ENCODE data around the gene ABCC8.

The ABCC8 gene

DNA sequence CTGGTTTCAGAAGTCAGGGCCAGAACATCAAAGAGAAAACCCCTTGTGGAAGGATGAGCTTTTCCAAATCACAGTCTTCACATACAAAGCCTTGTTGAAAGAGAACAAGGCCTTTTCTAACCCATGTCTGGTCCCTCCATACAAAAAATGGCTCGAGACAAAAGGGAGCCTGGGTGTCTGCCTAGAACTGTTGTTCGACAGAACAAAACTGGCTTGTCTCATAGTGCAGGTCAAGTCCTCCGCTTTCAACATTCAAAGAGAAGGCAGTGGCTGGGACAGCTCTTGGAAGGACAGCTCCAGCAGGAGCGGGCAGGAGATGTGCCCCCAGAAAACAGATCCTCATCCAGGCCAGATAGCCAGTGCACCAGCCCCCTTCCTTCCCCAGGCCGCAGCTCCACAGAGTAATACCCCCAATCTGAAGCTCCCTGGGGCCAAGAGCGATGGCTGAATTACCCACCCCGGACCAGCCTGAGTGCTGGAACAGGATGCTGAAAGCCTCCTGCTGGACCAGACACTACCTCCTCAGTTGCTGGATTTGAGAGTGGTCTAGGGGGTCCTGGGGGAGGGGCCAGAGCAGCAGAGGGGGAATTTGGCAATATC is 40.0 kb upstream of the ABCC8 start:
- H3K9me3 ChIP-seq: no peaks in the 10 kb centered on the region
- H4K20me1 ChIP-seq: no peaks in the 10 kb centered on the region
- no peak overlapping the region for H3K9ac ChIP-seq
- H3K36me3 ChIP-seq: no peaks in the 10 kb centered on the region
- no peak overlapping the region for H3K4me2 ChIP-seq
- no peak for TF ChIP-seq Cebpa-rat (IDR thresholded peaks at IDR 0.05)
- no peaks in the 10 kb centered on the region for H3K27me3 ChIP-seq
- no peak overlapping the region for H3K27ac ChIP-seq
- no peak overlapping the region for H3K4me3 ChIP-seq
- H3K4me1 ChIP-seq: no peaks in the 10 kb centered on the region

DNA sequence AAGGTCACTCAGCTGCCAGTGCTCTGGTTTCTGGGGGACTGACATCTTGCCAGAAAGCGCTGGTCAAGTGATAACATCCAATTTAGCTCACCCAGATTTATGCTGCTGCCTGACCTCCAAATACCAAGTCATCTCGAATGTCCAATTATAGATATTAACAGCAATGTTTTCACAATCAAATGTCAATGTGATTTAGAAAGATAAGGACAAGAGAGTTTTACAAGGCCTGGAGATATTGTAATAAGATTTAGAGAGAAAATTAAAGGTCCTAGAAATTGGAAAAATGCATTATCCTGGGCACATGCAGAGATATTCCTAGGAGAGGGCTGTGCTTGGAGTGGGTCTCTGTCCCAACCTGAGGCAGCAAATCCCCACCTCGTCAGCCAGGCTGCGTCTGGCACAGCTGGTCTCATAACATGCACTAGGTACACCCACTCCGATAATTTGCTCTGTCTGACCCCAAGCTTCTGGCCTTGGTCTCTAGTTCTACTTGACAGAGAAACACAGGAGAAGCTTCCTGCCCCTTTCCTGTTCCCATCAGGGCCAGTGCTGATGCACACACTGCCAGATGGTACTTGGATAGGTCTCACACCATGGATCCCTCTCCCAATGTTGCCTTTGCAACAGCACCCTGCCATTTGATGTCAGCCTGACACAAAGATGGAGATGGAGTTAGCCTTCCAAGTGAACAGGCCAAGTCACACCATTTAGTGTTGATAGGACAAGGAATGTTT is 39.0 kb upstream of the ABCC8 start:
- Histone ChIP-seq H3K4me3 (no peak overlapping the region), H3K27me3 (no peaks in the 10 kb centered on the region), H3K9me3 (no peaks in the 10 kb centered on the region), H3K36me3 (no peaks in the 10 kb centered on the region), H3K4me1 (no peaks in the 10 kb centered on the region), H3K27ac (no peak overlapping the region), H3K4me2 (no peak overlapping the region), H3K9ac (no peak overlapping the region), H4K20me1 (no peaks in the 10 kb centered on the region)
- no peak for TF ChIP-seq Cebpa-rat (IDR thresholded peaks at IDR 0.05)

DNA sequence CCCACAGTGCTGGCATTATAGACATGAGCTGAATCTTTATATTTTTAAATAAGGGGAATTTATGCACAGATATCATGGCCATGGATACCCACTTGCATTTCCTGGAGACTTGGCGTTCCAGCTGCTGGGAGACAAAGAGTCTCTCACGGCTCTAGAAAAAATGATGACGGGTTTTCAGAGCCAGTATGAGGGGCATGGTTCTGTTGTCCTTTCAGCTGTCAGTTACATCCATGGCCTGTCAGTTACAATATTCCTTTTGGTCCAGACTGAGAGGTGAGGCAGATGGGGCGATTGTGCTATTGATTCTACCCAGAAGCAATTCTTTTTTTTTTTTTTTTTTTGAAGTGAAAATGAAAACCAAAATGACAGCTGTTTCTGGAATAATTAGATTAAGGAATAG is 37.8 kb upstream of the ABCC8 start:
- no peaks in the 10 kb centered on the region for H3K4me1 ChIP-seq
- H3K4me2 ChIP-seq: no peak overlapping the region
- no peak overlapping the region for H3K9ac ChIP-seq
- H4K20me1 ChIP-seq: no peaks in the 10 kb centered on the region
- H3K9me3 ChIP-seq: no peaks in the 10 kb centered on the region
- H3K27me3 ChIP-seq: no peaks in the 10 kb centered on the region
- no peak for TF ChIP-seq Cebpa-rat (IDR thresholded peaks at IDR 0.05)
- no peak overlapping the region for H3K4me3 ChIP-seq
- no peaks in the 10 kb centered on the region for H3K36me3 ChIP-seq
- H3K27ac ChIP-seq: no peak overlapping the region

DNA sequence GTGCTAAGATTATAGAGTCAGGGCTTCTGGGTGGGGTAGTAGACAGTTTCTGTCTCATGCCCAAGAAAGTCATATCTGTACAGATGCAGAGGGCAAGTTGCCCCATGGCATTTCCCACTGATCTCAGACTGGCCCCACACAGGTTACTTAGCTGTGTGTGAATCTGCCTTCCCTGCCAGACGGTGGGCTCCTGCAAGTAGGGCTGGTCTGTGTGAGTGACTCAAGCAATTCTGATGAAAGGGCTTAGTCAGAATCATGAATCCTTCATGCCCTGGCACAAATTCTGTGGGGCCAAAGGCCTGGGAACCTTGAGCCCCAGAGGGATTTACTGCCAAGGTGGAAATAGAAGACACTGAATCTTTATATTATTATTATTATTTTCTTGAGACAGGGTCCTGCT is 37.2 kb upstream of the ABCC8 start:
- Histone ChIP-seq H3K27ac (no peak overlapping the region), H3K4me2 (no peak overlapping the region), H3K4me3 (no peak overlapping the region), H3K27me3 (no peaks in the 10 kb centered on the region), H3K4me1 (no peaks in the 10 kb centered on the region), H4K20me1 (no peaks in the 10 kb centered on the region), H3K9ac (no peak overlapping the region), H3K36me3 (no peaks in the 10 kb centered on the region), H3K9me3 (no peaks in the 10 kb centered on the region)
- no peak for TF ChIP-seq Cebpa-rat (IDR thresholded peaks at IDR 0.05)

DNA sequence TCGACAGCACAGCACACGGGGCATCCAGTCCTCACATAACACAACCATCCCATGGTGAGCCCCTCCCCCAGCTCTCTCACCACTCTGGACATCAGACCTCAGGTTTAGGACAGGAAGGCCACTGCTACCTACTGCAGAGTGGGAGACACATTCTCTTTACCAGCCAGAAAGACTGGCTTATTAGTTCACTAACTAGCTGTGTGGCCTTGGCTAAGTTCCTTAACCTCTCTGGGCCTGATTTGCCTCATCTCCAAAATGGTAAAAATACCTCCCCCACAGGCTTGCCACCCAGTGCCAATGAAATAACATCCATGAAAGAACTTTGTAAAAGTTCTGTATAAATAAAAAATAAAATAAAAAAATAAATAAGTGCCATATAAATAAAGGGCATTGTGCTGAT is 35.5 kb upstream of the ABCC8 start:
- no peaks in the 10 kb centered on the region for H3K9me3 ChIP-seq
- no peak overlapping the region for H3K9ac ChIP-seq
- 0 out of 2 replicates have a peak, but pooled peaks cover under 1% of the 10 kb centered on the region for H3K4me1 ChIP-seq
- no peak overlapping the region for H3K4me3 ChIP-seq
- H3K4me2 ChIP-seq: no peak overlapping the region
- H4K20me1 ChIP-seq: no peaks in the 10 kb centered on the region
- H3K27ac ChIP-seq: no peak overlapping the region
- no peaks in the 10 kb centered on the region for H3K27me3 ChIP-seq
- no peak for TF ChIP-seq Cebpa-rat (IDR thresholded peaks at IDR 0.05)
- H3K36me3 ChIP-seq: no peaks in the 10 kb centered on the region

DNA sequence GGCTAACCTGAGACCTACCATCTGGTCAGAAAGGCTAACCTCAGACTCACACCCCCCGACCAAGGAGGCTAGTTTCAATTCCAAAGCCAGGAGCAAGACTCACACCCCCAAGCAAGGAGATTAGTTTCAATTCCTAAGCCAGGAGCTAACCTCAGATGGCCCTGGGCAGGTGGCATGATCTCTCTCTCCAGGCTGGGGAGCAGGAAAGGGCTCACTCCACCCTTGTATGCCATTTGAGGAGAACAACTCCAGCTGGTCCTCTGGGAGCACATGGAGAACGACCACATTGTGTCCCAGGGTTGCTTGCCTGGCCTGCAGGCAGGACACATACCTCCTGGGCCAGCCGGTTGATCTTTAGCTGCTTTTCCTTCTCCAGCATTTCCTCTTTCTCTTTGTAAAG is 34.9 kb upstream of the ABCC8 start:
- no peak overlapping the region for H3K4me3 ChIP-seq
- no peaks in the 10 kb centered on the region for H3K27me3 ChIP-seq
- no peak overlapping the region for H3K9ac ChIP-seq
- TF ChIP-seq Cebpa-rat (IDR thresholded peaks at IDR 0.05): no peak
- no peaks in the 10 kb centered on the region for H3K9me3 ChIP-seq
- H4K20me1 ChIP-seq: no peaks in the 10 kb centered on the region
- H3K4me2 ChIP-seq: no peak overlapping the region
- H3K36me3 ChIP-seq: no peaks in the 10 kb centered on the region
- no peak overlapping the region for H3K27ac ChIP-seq
- peaks cover 6% of the 10 kb centered on the region for H3K4me1 ChIP-seq

DNA sequence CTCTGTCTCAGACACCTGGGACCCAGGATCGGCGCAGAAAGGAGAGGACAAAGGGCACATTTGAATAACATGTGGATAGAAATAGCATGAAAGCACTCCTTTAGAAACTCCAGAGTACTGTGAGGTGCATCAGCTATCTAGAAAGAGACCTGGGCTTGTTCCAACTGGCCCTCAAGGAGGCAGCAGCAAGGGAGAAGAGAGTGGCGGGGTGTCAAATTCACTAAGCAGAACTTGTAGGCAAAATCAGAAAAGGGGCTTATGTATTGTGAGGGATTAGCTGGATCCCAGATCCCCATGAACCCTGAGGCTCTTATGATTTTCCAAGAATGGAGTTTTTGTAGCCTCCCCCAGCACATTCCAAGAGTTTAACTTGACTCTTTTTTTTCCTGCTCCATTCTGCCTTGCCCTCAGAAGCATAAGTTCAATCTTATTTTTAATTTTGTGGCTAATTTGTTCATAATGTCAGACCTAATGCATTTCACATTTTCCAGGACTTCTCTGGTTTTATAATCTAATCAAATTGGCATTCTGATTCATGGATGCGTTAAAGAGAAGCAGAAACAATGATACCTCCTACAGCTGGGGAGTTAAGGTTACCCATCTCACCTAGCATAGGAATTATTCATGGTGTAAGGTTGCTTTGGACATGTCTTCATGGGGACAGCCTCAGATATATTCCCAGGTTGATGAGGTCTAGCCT is 34.0 kb upstream of the ABCC8 start:
- TF ChIP-seq Cebpa-rat (IDR thresholded peaks at IDR 0.05): no peak
- H3K27ac ChIP-seq: no peak overlapping the region
- no peak overlapping the region for H3K4me2 ChIP-seq
- no peak overlapping the region for H3K4me3 ChIP-seq
- H4K20me1 ChIP-seq: no peaks in the 10 kb centered on the region
- no peaks in the 10 kb centered on the region for H3K27me3 ChIP-seq
- H3K9ac ChIP-seq: no peak overlapping the region
- H3K4me1 ChIP-seq: peaks cover 15% of the 10 kb centered on the region
- H3K36me3 ChIP-seq: no peaks in the 10 kb centered on the region
- H3K9me3 ChIP-seq: no peaks in the 10 kb centered on the region

DNA sequence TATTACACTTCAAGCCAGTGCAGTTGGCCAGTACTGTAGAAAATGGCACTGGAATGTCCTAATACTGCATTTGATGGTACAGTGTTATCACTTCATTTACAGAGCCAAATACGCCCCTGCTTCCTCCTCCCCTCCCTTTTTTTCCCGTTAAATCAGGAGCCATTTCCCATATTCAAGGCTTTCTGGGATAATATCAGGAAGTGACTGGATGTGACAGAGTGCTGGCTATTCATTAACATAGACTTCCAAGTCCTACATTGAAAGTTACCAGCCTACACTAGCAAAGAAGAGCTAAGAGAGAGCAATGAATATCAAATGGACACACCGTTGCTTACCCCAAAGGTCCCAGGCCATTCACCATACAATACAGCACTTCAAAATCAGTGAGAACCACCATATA is 32.1 kb upstream of the ABCC8 start:
- H3K9me3 ChIP-seq: no peaks in the 10 kb centered on the region
- H4K20me1 ChIP-seq: no peaks in the 10 kb centered on the region
- no peaks in the 10 kb centered on the region for H3K36me3 ChIP-seq
- H3K27ac ChIP-seq: no peak overlapping the region
- peaks cover 33% of the 10 kb centered on the region for H3K4me1 ChIP-seq
- H3K4me2 ChIP-seq: no peak overlapping the region
- H3K27me3 ChIP-seq: no peaks in the 10 kb centered on the region
- no peak overlapping the region for H3K9ac ChIP-seq
- H3K4me3 ChIP-seq: no peak overlapping the region
- no peak for TF ChIP-seq Cebpa-rat (IDR thresholded peaks at IDR 0.05)

DNA sequence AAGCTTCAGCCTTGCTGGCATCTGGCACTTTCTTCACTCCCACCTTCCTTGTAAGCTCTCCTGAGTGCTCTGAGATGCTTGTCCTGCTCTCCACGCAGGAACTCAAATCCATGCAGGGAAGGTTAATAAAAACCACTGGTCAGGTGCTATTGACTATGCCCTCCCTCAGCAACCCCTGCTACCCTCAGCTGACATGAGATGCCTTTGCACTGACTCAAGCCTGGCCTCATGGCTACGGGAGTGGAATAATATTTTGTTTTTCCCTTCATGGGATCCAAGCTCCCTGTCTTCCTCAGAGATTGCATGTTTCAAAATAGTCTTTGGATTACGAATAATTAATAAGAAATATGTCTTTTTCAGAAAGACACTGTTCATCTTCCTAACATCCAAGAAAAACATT is 31.7 kb upstream of the ABCC8 start:
- no peaks in the 10 kb centered on the region for H3K27me3 ChIP-seq
- peaks cover 38% of the 10 kb centered on the region for H3K4me1 ChIP-seq
- no peak overlapping the region for H3K9ac ChIP-seq
- H3K27ac ChIP-seq: no peak overlapping the region
- no peaks in the 10 kb centered on the region for H3K9me3 ChIP-seq
- H3K4me2 ChIP-seq: no peak overlapping the region
- H3K36me3 ChIP-seq: no peaks in the 10 kb centered on the region
- no peaks in the 10 kb centered on the region for H4K20me1 ChIP-seq
- no peak overlapping the region for H3K4me3 ChIP-seq
- TF ChIP-seq Cebpa-rat (IDR thresholded peaks at IDR 0.05): no peak

DNA sequence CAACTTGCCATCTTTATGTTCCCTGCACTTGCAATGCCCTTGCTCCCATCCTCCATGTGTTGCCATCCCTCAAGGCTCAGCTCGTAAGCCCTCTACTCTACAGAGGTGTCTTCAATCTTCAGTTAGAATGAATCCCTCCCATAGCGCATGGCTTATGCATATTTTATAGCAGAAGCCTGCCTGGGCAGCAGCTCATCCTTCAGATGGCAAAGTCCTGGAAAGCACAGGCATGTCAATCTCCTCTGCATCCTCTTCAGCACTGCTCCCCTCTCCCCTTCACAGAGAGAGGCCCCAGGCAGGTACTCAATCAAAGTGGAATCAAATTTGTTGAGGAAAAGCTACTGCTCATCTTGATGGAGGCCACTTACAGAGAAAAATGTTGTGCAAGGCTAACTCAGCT is 31.1 kb upstream of the ABCC8 start:
- TF ChIP-seq Cebpa-rat (IDR thresholded peaks at IDR 0.05): no peak
- H4K20me1 ChIP-seq: no peaks in the 10 kb centered on the region
- no peak overlapping the region for H3K4me3 ChIP-seq
- no peak overlapping the region for H3K27ac ChIP-seq
- H3K9ac ChIP-seq: no peak overlapping the region
- peaks cover 42% of the 10 kb centered on the region for H3K4me1 ChIP-seq
- H3K27me3 ChIP-seq: no peaks in the 10 kb centered on the region
- no peaks in the 10 kb centered on the region for H3K36me3 ChIP-seq
- H3K4me2 ChIP-seq: no peak overlapping the region
- H3K9me3 ChIP-seq: no peaks in the 10 kb centered on the region
